HuH-7 (cell line): ENCODE results near the gene CSPG5.

Experiments used
- DNase-seq: peaks from one replicate; pipeline ENCODE4 v3.0.0; 2011; ENCODE audit warnings: low spot score

The CSPG5 gene

DNA sequence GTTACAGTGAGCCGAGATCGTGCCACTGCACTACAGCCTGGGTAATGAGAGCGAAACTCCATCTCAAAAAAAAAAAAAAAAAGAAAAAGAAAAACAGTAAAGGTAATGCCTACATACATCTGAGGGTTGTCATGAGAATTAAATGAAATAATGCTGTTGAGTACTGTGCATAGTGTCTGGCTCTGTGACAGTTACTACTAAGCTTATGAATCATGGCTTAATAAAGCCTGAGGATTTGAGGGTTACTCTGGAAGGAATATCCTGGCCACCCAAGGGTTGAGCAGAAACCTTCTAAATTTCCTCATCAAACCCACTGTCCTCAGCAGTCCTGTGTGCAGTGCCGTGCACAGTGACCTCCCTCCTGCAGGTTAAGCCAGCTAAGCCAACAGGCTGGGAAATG lies 38.4 kb downstream of the CSPG5 start:
- no peak for DNase-seq

GRCh38 chr3:47536967-47537366 lies 41.7 kb downstream of the CSPG5 start:
- DNase-seq, result no peak

GRCh38 chr3:47536221-47536891 lies 42.3 kb downstream of the CSPG5 start:
- no peak for DNase-seq

DNA sequence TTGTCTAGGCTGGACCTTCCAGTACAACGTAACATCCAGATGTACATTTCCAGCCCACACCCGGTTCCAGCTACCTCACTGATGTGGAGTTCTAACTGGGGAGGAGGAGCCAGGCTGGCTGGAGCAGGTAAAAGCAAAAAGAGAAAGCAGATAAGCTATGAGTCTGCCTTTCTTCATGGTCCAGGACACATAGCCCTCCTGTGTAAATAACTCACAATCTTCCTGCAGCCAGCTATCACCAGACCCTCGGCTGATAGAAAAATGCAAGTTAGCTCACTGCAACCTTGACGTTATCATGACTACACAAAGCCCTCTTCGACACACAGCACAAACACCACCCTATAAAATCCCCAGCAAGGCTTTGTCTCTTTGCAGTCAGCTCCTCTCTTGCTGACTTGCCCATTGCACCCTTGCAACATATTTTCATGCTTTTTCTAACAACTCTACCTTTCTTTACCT lies 44.6 kb downstream of the CSPG5 start:
- DNase-seq, result no peak

DNA sequence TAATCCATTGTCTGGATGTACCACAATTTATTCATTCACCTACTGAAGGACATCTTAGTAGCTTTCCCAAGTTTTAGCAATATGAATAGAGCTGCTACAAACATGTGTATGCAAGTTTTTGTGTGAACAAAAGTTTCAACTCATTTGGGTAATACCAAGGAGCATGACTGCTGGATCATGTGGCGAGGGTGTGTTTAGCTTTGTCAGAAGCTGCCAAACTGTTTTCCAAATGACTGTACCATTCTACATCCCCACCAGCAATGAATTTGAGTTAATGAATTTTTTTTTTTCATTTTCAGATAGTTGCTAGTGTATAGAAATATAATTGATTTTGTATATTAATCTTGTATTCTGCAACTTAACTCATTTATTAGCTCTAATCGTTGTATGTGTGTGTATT lies 45.2 kb downstream of the CSPG5 start:
- DNase-seq, result no peak

- DNase-seq, result no peak
Observed at GRCh38 chr3:47527952-47528725, 50.5 kb downstream of the CSPG5 start.

GRCh38 chr3:47525617-47526016 lies 53.0 kb downstream of the CSPG5 start:
- DNase-seq, result no peak

DNA sequence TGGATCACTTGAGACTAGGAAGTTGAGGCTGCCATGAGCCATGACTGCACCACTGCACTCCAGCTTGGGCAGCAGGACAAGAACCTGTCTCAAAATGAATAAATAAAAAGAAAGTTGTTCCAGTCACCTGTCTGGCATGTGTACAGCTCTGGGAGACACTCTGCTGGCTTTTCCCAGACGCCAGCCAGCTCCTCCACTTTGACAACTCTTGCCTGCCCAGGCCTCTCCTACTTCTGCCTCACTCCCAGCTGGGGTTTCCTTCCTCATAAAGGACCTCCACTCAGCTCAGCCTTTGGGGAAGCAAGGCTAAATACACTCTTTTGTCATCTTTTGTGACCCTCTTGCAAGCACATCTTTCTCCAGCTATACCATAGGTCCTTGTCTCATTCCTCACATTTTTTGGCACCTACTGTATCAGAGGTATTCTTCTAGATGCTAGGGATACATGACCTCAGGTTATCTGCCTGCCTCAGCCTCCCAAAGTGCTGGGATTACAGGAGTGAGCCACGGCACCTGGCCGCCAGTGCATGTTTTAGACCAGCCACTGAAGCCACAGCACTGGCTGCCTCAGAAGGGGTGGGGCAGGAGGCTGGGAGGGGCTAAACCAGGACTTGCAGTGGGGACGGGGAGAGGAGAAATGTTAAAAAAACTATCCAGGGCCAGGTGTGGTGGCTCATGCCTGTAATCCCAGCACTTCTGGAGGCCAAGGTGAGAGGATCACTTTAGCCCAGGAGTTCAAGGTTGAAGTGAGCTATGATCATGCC lies 55.2 kb downstream of the CSPG5 start:
- DNase-seq, result no peak

GRCh38 chr3:47522082-47522987 lies 56.3 kb downstream of the CSPG5 start:
- DNase-seq, result peak; percentile 76

DNA sequence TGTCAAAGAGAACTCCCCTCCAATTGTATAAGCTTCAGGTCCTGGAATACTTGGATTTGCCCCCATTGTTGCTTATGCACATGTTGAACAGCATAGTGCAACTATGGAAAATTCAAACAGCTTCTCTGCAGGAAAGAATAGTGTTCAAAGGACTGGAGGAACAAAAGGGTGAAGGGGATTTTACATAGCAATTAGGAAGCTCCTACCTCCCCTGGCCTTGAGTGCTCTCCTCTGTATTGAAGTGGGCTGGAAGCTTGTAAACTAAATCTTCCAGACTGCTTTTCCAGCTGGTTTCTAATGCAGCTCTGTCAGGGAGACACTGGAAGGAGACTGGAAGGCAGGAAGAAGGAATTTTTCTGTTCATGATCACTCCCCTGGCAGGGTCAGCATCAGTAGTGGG lies 57.9 kb downstream of the CSPG5 start:
- no peak for DNase-seq

DNA sequence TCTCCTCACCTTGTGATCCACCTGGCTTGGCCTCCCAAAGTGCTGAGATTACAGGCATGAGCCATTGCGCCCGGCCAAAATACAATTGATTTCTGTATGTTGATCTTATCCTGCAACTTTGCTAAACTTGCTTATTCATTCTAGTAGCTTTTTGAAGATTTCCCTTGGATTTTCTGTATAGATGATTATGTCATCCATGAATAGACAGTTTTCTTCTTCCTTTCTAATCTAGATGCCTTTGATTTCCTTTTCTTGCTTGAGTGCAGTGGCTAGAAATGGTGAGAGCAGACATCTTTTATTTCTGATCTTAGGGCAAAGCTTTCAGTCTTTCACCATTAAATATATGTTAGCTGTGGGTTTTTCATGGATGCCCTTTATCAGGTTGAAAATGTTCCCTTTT lies 60.7 kb downstream of the CSPG5 start:
- no peak for DNase-seq

- DNase-seq, result no peak
Observed at GRCh38 chr3:47515864-47516319, 62.8 kb downstream of the CSPG5 start.

- DNase-seq, result no peak
Observed at GRCh38 chr3:47515100-47515499, 63.6 kb downstream of the CSPG5 start.

GRCh38 chr3:47513125-47513929 lies 65.3 kb downstream of the CSPG5 start, which contains the start of gene ELP6:
Gene ELP6, minus strand, starts transcription at chr3:47513712. Its CDS starts 122 bp downstream, at chr3:47513590.
- DNase-seq, result peak; percentile 86

- DNase-seq, result peak; percentile 12
Observed at GRCh38 chr3:47512416-47513124, 66.1 kb downstream of the CSPG5 start.
